ENCODE measurements around the gene LIMCH1. TPM values are rescaled to one million over a fixed set of nuclear protein-coding genes. Genes with fewer than 3 reads are reported as not detected.

The LIMCH1 gene
- total RNA-seq, 1 donor from 2014 or later, result 3.4 TPM

GRCh38 chr4:41534404-41534803 is 3.6 kb upstream of the LIMCH1 start:
- no peak for DNase-seq (ENCODE audit: low read depth)
- Histone ChIP-seq H3K36me3 (ENCODE audit: control insufficient read depth, insufficient read depth, low read length) (no peaks in the 10 kb centered on the region), H3K27me3 (ENCODE audit: control insufficient read depth, insufficient read depth, low read length) (no peaks in the 10 kb centered on the region), H3K4me3 (ENCODE audit: low read depth, low read length) (no peak overlapping the region)
- TF ChIP-seq CTCF (IDR thresholded peaks at IDR 0.05; ENCODE audit: insufficient read depth, low read length, poor library complexity, severe bottlenecking), result no peak

GRCh38 chr4:41535911-41536371 is 2.0 kb upstream of the LIMCH1 start:
- DNase-seq (ENCODE audit: low read depth), result no peak
- Histone ChIP-seq H3K36me3 (ENCODE audit: control insufficient read depth, insufficient read depth, low read length) (no peaks in the 10 kb centered on the region), H3K27me3 (ENCODE audit: control insufficient read depth, insufficient read depth, low read length) (no peaks in the 10 kb centered on the region), H3K4me3 (ENCODE audit: low read depth, low read length) (no peak overlapping the region)
- no peak for TF ChIP-seq CTCF (IDR thresholded peaks at IDR 0.05; ENCODE audit: insufficient read depth, low read length, poor library complexity, severe bottlenecking)

- no peak overlapping the region for H3K4me3 ChIP-seq (ENCODE audit: low read depth, low read length)
- TF ChIP-seq CTCF (IDR thresholded peaks at IDR 0.05; ENCODE audit: insufficient read depth, low read length, poor library complexity, severe bottlenecking), result no peak
- no peaks in the 10 kb centered on the region for H3K36me3 ChIP-seq (ENCODE audit: control insufficient read depth, insufficient read depth, low read length)
- no peaks in the 10 kb centered on the region for H3K27me3 ChIP-seq (ENCODE audit: control insufficient read depth, insufficient read depth, low read length)
- no peak for DNase-seq (ENCODE audit: low read depth)
Measured at GRCh38 chr4:41537292-41537890, 566 bp upstream of the LIMCH1 start.

GRCh38 chr4:41538887-41539498 is 1.0 kb downstream of the LIMCH1 start:
- TF ChIP-seq CTCF (IDR thresholded peaks at IDR 0.05; ENCODE audit: insufficient read depth, low read length, poor library complexity, severe bottlenecking), result no peak
- Histone ChIP-seq H3K4me3 (ENCODE audit: low read depth, low read length) (no peak overlapping the region), H3K27me3 (ENCODE audit: control insufficient read depth, insufficient read depth, low read length) (no peaks in the 10 kb centered on the region), H3K36me3 (ENCODE audit: control insufficient read depth, insufficient read depth, low read length) (no peaks in the 10 kb centered on the region)
- DNase-seq (ENCODE audit: low read depth), result no peak

- H3K27me3 ChIP-seq (ENCODE audit: control insufficient read depth, insufficient read depth, low read length), result no peaks in the 10 kb centered on the region
- TF ChIP-seq CTCF (IDR thresholded peaks at IDR 0.05; ENCODE audit: insufficient read depth, low read length, poor library complexity, severe bottlenecking), result no peak
- no peak for DNase-seq (ENCODE audit: low read depth)
- H3K36me3 ChIP-seq (ENCODE audit: control insufficient read depth, insufficient read depth, low read length), result no peaks in the 10 kb centered on the region
- no peak overlapping the region for H3K4me3 ChIP-seq (ENCODE audit: low read depth, low read length)
Measured at GRCh38 chr4:41539711-41540110, 1.8 kb downstream of the LIMCH1 start.

- H3K27me3 ChIP-seq (ENCODE audit: control insufficient read depth, insufficient read depth, low read length), result no peaks in the 10 kb centered on the region
- H3K4me3 ChIP-seq (ENCODE audit: low read depth, low read length), result no peak overlapping the region
- no peak for TF ChIP-seq CTCF (IDR thresholded peaks at IDR 0.05; ENCODE audit: insufficient read depth, low read length, poor library complexity, severe bottlenecking)
- DNase-seq (ENCODE audit: low read depth), result no peak
- no peaks in the 10 kb centered on the region for H3K36me3 ChIP-seq (ENCODE audit: control insufficient read depth, insufficient read depth, low read length)
Measured at GRCh38 chr4:41540687-41541086, 2.7 kb downstream of the LIMCH1 start.
